Measurements from ENCODE around the gene C1orf115. TPM values are rescaled to one million over a fixed set of nuclear protein-coding genes. Genes with fewer than 3 reads are reported as not detected.
A peak's percentile ranks its signal among the peaks of the same experiment; 100 is the strongest.

C1orf115 gene
- total RNA-seq, 4 donors from 2014 or later: 61.1 to 228 (median 177) TPM

DNA sequence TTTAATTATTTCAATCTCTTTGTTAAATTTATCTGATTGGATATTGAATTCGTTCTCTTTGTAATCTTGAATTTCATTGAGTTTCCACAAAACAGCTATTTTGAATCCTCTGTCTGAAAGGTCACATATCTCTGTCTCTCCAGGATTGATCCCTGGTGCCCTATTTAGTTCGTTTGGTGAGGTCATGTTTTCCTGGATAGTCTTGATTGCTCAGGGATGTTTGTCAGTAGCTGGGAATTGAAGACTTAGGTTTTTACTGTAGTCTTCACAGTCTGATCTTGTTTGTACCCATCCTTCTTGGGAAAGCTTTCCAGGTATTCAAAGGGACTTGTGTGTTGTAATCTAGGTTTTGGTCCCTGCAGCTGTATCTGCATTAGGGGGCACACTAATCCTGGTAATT lies 51.2 kb downstream of the C1orf115 start:
- H3K27me3 ChIP-seq: no peaks in the 10 kb centered on the region
- no peaks in the 10 kb centered on the region for H3K4me1 ChIP-seq
- TF ChIP-seq, protein P1, sequence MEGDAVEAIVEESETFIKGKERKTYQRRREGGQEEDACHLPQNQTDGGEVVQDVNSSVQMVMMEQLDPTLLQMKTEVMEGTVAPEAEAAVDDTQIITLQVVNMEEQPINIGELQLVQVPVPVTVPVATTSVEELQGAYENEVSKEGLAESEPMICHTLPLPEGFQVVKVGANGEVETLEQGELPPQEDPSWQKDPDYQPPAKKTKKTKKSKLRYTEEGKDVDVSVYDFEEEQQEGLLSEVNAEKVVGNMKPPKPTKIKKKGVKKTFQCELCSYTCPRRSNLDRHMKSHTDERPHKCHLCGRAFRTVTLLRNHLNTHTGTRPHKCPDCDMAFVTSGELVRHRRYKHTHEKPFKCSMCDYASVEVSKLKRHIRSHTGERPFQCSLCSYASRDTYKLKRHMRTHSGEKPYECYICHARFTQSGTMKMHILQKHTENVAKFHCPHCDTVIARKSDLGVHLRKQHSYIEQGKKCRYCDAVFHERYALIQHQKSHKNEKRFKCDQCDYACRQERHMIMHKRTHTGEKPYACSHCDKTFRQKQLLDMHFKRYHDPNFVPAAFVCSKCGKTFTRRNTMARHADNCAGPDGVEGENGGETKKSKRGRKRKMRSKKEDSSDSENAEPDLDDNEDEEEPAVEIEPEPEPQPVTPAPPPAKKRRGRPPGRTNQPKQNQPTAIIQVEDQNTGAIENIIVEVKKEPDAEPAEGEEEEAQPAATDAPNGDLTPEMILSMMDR (IDR thresholded peaks at IDR 0.05): no peak
- no peak for TF ChIP-seq POLR2A (IDR thresholded peaks at IDR 0.05)
- DNase-seq: no peak
- no peak overlapping the region for H3K27ac ChIP-seq
- no peak overlapping the region for H3K4me3 ChIP-seq
- H3K36me3 ChIP-seq: no peaks in the 10 kb centered on the region
- no peaks in the 10 kb centered on the region for H3K9me3 ChIP-seq

DNA sequence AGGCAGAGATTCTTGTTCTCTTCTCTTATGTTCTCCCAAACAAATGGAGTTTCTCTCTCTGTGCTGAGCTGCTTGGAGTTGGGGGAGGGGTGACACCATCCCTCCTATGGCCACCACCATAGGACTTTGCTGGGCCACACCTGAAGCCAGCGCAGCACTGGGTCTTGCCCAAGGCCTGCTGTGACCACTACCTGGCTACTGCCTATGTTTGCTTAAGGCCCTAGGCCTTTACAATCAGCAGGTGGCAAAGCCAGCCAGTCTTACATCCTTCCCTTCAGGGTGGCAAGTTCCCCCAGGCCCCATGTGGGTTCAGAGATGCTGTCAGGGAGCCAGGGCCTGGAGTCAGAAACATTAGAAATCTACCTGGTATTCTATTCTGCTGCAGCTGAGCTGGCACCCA lies 51.7 kb downstream of the C1orf115 start:
- H3K36me3 ChIP-seq: no peaks in the 10 kb centered on the region
- H3K27me3 ChIP-seq: no peaks in the 10 kb centered on the region
- H3K4me1 ChIP-seq: no peaks in the 10 kb centered on the region
- H3K27ac ChIP-seq: no peak overlapping the region
- no peak overlapping the region for H3K4me3 ChIP-seq
- H3K9me3 ChIP-seq: no peaks in the 10 kb centered on the region
- DNase-seq: no peak
- TF ChIP-seq, protein P1 (IDR thresholded peaks at IDR 0.05): no peak

DNA sequence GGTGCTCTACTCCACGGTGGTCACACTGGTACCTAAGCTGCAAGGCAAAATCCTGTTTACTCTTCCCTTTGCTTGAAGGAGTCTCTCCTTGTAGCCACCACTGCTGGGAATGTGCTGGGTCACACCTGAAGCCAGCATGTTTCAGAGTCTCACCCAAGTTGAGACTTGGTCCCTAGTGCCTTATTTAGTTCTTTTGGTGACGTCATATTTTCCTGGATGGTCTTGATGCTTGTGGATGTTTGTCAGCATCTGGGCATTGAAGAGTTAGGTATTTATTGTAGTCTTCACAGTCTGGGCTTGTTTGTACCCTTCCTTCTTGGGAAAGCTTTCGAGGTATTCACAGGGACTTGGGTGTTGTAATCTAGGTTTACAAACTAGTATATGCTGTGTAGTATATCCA lies 52.4 kb downstream of the C1orf115 start:
- no peak for DNase-seq
- H3K36me3 ChIP-seq: no peaks in the 10 kb centered on the region
- no peak overlapping the region for H3K27ac ChIP-seq
- H3K4me3 ChIP-seq: no peak overlapping the region
- H3K27me3 ChIP-seq: no peaks in the 10 kb centered on the region
- peaks cover 0 to 5% (median 0%) of the 10 kb centered on the region in 4 donors for H3K4me1 ChIP-seq
- TF ChIP-seq POLR2A (IDR thresholded peaks at IDR 0.05): no peak
- TF ChIP-seq, protein P1 (IDR thresholded peaks at IDR 0.05): no peak
- H3K9me3 ChIP-seq: no peaks in the 10 kb centered on the region

DNA sequence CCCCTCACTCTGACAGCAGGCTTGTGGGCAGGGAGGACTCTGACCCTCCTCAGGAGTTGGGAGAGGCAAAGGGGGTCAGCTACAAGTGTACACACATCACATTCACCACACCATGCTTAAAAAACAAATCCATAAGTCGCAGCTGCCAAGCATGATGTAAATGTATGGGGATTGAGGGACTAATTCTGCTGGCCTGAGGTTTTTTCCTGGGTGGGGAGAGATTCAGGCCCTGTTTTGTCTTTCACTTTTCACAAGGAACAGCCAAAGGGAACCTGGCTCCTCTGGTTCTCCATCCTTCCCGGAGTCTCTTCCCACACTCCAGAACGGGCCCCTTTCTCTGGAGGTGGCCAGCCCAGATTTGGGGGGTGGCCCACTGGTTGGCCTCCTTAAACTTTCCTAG lies 56.7 kb downstream of the C1orf115 start:
- H3K36me3 ChIP-seq: no peaks in the 10 kb centered on the region
- no peaks in the 10 kb centered on the region for H3K27me3 ChIP-seq
- peaks cover 0 to 16% (median 0%) of the 10 kb centered on the region in 4 donors for H3K4me1 ChIP-seq
- no peak for TF ChIP-seq POLR2A (IDR thresholded peaks at IDR 0.05)
- TF ChIP-seq, protein P1 (IDR thresholded peaks at IDR 0.05): no peak
- H3K27ac ChIP-seq: no peak overlapping the region
- no peak for DNase-seq
- no peaks in the 10 kb centered on the region for H3K9me3 ChIP-seq
- no peak overlapping the region for H3K4me3 ChIP-seq

DNA sequence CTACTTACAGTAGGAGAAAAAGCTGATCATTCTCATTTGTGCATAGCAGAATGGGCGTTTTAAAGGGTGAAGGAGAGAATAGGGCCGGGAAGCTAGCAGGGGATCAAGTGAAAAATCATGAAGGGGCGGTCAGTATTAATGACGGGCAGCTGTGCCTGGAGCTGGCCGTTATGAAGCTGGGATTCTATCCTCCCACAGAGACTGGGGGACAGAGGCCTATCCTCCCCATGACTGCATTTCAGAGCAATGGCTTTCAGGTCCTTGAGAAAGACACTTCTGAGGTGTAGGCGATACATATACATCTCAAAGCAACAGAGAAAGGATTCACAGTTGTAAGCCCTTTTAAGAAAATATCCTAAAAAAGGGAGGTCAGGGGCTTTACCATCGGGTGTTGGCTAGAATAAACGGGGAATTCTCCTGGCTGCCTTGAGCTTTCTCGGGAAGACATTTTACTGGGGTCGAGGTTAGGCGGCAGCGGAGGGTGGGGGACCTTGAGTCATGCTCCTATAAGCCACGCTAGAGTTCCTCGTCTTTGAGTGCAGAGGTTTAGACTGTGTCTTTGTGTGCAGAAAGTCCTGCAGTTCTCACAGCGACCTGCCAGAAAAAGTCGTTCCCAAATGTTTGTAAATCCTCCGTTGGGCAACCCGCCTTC lies 57.4 kb downstream of the C1orf115 start:
- TF ChIP-seq, protein P1 (IDR thresholded peaks at IDR 0.05): peak in 1 of 6 experiments; percentile 12
- TF ChIP-seq POLR2A (IDR thresholded peaks at IDR 0.05): no peak
- no peaks in the 10 kb centered on the region for H3K36me3 ChIP-seq
- H3K9me3 ChIP-seq: no peaks in the 10 kb centered on the region
- peaks cover 0 to 23% (median 0%) of the 10 kb centered on the region in 4 donors for H3K4me1 ChIP-seq
- H3K27ac ChIP-seq: peak overlapping the region; percentile 63 to 92 (median 86)
- peak overlapping the region; percentile 45 to 96 (median 72) for H3K4me3 ChIP-seq
- no peak for DNase-seq
- H3K27me3 ChIP-seq: no peaks in the 10 kb centered on the region
